HEK293T (cell line): ENCODE data around the gene TXNRD1.
"Not testable (repeated sequence)": the region's sequence is repeated elsewhere in the genome, so short reads cannot be mapped to it uniquely, and the experiment has no call there.

Experiments used
- ARNT ChIP-seq: fragments of 450-650 bp; IDR thresholded peaks from 2 replicates; pipeline ENCODE4 v1.6.1; 2017; ENCODE audit warnings: mild to moderate bottlenecking
- BHLHE40 ChIP-seq: fragments of 450-650 bp; IDR thresholded peaks from 2 replicates; pipeline ENCODE4 v1.6.1; 2016; ENCODE audit warnings: mild to moderate bottlenecking, moderate library complexity, borderline replicate concordance
- CTBP1 ChIP-seq: fragments of 450-650 bp; IDR thresholded peaks from 2 replicates; pipeline ENCODE4 v1.6.1; 2016; ENCODE audit warnings: borderline replicate concordance
- ELF4 ChIP-seq: fragments of 450-650 bp; IDR thresholded peaks from 2 replicates; pipeline ENCODE4 v1.6.1; 2017; ENCODE audit warnings: antibody characterized with exemption
- FOXK2 ChIP-seq: fragments of 450-650 bp; IDR thresholded peaks from 2 replicates; pipeline ENCODE4 v1.6.1; 2016; ENCODE audit warnings: mild to moderate bottlenecking
- FOXM1 ChIP-seq: fragments of 450-650 bp; IDR thresholded peaks from 2 replicates; pipeline ENCODE4 v1.6.1; 2017; ENCODE audit warnings: mild to moderate bottlenecking, borderline replicate concordance
- HDGF ChIP-seq: fragments of 450-650 bp; IDR thresholded peaks from 2 replicates; pipeline ENCODE4 v1.6.1; 2017; ENCODE audit warnings: antibody characterized with exemption, borderline replicate concordance
- LEF1 ChIP-seq: fragments of 450-650 bp; IDR thresholded peaks from 2 replicates; pipeline ENCODE4 v1.6.1; 2017; ENCODE audit warnings: mild to moderate bottlenecking, borderline replicate concordance
- PKNOX1 ChIP-seq: fragments of 450-650 bp; IDR thresholded peaks from 2 replicates; pipeline ENCODE4 v1.6.1; 2016
- SP1 ChIP-seq: fragments of 450-650 bp; IDR thresholded peaks from 2 replicates; pipeline ENCODE4 v1.6.1; 2017
- SUZ12 ChIP-seq: fragments of 450-650 bp; IDR thresholded peaks from 2 replicates; pipeline ENCODE4 v1.6.1; 2016; ENCODE audit warnings: mild to moderate bottlenecking
- TARDBP ChIP-seq: fragments of 450-650 bp; IDR thresholded peaks from 2 replicates; pipeline ENCODE4 v1.6.1; 2016

GRCh38 chr12:104328278-104328677, 112.7 kb downstream of the TXNRD1 start:
- not testable (repeated sequence) for TF ChIP-seq ELF4, SP1, SUZ12, ARNT, PKNOX1, LEF1, TARDBP, FOXK2, FOXM1, CTBP1, BHLHE40, HDGF
